ENCODE data around the gene LPCAT1. TPM values are rescaled to one million over a fixed set of nuclear protein-coding genes. Genes with fewer than 3 reads are reported as not detected.
"Not testable (repeated sequence)": the region's sequence is repeated elsewhere in the genome, so short reads cannot be mapped to it uniquely, and the experiment has no call there.

Gene LPCAT1
- total RNA-seq, 3 donors from 2014 or later = 19.4 to 39.3 (median 21.4) TPM

DNA sequence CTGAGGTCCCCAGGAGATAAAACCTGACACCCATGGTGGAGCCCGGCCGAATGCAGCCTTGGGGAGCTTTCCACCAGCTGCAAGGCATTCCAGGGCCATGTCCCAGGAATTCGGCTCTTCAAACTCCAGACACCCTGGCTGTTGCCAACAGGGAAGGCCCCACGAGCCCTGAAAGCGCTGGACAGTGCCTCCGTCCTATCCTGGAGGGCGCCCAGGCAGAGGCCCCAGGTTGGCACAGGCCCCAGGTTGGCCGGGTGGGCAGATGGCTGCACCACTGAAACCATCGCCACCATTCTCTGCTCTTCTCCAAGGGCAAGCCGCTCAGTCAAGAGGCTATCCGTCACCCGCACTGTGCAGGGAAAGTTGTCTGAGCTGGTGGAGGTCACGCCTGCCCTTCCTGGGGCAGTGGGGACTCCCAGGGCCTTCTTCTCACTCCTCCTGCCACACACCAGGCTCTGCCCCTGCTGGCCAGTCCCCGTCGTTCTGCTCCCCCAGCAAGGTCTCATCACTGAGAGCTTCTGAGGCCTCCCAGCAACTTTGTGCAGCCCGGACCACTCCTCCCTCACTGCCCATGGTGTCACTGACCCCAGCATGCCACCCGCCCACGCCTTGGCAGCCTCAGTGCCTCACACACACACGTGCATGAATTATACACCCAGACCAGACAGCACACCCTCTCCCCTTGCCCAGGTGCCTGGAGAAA, 99.7 kb downstream of the LPCAT1 start:
- Histone ChIP-seq H3K4me1 (no peaks in the 10 kb centered on the region), H3K36me3 (no peaks in the 10 kb centered on the region)

DNA sequence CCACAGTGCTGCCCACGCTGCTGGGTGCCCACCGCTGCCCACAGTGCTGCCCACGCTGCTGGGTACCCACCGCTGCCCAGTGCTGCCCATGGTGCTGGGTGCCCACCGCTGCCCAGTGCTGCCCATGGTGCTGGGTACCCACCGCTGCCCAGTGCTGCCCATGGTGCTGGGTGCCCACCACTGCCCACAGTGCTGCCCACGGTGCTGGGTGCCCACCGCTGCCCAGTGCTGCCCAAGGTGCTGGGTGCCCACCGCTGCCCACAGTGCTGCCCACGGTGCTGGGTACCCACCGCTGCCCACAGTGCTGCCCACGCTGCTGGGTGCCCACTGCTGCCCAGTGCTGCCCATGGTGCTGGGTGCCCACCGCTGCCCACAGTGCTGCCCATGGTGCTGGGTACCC, 101.2 kb downstream of the LPCAT1 start:
- H3K4me1 ChIP-seq; H3K4me3 ChIP-seq; DNase-seq (ENCODE audit: low spot score in 2 of 2); intact Hi-C loops (cut with DNase I; ENCODE audit: low total_unique reads); H3K36me3 ChIP-seq; H3K27ac ChIP-seq: not testable (repeated sequence)
- peaks cover 7 to 11% of the 10 kb centered on the region in 2 donors for H3K9me3 ChIP-seq
- H3K27me3 ChIP-seq = peaks cover 0 to 11% of the 10 kb centered on the region in 2 donors

More for the DNA sequence above, 99.7 kb downstream of the LPCAT1 start:
- Histone ChIP-seq H3K27me3 (peaks cover 0 to 11% of the 10 kb centered on the region in 2 donors), H3K4me3 (no peak overlapping the region), H3K27ac (no peak overlapping the region), H3K9me3 (peaks cover 16 to 26% of the 10 kb centered on the region in 2 donors)
- intact Hi-C loops (cut with DNase I; ENCODE audit: low total_unique reads) = no loop called here
- no peak for DNase-seq (ENCODE audit: low spot score in 2 of 2)
- TF ChIP-seq, protein P1, sequence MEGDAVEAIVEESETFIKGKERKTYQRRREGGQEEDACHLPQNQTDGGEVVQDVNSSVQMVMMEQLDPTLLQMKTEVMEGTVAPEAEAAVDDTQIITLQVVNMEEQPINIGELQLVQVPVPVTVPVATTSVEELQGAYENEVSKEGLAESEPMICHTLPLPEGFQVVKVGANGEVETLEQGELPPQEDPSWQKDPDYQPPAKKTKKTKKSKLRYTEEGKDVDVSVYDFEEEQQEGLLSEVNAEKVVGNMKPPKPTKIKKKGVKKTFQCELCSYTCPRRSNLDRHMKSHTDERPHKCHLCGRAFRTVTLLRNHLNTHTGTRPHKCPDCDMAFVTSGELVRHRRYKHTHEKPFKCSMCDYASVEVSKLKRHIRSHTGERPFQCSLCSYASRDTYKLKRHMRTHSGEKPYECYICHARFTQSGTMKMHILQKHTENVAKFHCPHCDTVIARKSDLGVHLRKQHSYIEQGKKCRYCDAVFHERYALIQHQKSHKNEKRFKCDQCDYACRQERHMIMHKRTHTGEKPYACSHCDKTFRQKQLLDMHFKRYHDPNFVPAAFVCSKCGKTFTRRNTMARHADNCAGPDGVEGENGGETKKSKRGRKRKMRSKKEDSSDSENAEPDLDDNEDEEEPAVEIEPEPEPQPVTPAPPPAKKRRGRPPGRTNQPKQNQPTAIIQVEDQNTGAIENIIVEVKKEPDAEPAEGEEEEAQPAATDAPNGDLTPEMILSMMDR (IDR thresholded peaks at IDR 0.05) = no peak
- TF ChIP-seq POLR2A (IDR thresholded peaks at IDR 0.05) (no peak), POLR2AphosphoS5 (IDR thresholded peaks at IDR 0.05) (no peak)

DNA sequence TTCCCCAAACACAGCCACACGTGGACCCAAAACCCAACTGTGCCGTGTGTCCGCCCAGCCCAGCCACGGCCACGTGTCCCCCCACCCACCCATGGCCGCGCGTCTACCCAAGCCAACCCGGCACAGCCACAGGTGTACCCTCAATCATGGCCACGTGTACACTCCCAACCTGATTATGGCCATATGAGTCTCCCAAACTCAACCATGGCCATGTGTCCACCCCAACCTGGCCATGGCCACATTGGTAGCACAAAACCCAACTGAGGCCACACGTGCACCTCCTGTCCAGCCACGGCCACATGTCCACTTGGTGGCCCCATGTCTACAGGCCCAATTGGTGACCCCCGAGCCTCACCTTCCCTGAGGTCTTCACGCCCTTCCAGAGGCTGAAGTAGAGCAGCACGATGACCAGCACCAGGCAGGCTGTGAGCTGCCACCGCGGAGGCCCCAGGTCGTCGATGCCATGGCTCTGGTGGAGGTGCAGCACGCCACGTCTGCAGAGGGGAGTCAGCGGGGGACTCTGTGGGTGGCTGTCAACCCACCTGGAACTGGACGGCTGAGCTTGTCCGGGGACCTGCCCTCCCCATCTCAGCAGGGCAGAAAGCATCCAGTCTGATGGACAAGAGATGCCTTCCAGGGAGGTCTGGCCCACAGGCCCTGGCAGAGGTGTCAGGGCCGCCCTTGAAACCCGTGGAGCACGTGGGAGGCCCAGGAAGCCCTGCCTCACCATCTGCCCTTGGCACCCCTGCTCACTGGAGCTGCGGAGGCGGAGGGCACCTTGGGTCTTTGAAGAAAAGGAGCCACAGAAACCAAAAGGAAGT, 102.0 kb downstream of the LPCAT1 start:
- Histone ChIP-seq H3K27me3 (peaks cover 0 to 11% of the 10 kb centered on the region in 2 donors), H3K4me1 (no peaks in the 10 kb centered on the region), H3K9me3 (peaks cover 3% of the 10 kb centered on the region in 2 donors), H3K36me3 (no peaks in the 10 kb centered on the region), H3K4me3 (no peak overlapping the region), H3K27ac (no peak overlapping the region)
- DNase-seq (ENCODE audit: low spot score in 2 of 2) = no peak
- intact Hi-C loops (cut with DNase I; ENCODE audit: low total_unique reads) = no loop called here
- no peak for TF ChIP-seq POLR2AphosphoS5 (IDR thresholded peaks at IDR 0.05)
- TF ChIP-seq POLR2A (IDR thresholded peaks at IDR 0.05) = no peak
- TF ChIP-seq, protein P1 (IDR thresholded peaks at IDR 0.05) = no peak

DNA sequence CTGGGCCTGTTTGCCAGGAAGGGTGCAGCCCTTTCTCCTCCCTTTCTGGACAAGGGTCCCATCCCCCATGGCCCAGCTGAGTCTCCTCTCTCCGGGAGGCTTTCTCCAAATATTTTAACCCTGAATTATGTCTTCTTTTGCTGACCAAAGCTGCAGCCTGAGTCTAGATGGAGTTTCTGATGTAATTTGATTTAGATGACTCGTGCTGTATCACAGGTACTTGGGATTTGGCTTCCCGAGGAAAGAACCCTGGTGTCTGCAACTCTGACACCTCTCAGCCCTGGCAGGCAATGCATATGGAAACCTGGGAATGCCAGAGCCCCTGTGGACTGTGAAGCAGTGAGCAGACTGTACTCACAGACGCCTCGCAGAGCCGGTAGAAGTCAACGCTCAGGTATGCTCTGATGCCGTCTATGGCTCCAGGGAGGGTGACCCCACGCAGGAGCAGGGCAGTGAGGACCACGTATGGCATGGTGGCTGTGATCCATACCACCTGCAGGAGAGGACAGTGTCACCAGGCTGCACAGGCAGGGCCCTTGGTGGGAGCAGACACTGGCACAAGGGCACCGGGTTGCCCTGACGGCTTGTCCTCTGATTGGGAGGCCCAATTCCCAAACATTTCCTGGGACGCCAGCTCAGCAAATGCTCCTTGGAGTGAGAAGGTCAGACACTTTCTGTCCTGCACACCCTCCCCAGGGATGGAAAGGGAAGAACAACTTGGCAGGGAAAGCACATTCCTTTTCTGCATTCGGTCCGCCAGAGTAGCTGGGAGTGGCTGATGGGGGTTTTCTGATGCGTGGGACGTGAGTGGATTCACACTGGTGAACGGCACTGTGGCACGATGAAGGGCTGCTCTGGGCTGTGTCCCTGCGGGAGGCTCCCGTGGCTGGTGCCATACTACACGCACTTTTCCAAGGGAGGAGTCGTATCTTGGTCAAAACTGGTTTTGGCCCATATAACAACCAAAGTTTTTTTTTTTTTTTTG, 103.3 kb downstream of the LPCAT1 start:
- no peak overlapping the region for H3K27ac ChIP-seq
- DNase-seq (ENCODE audit: low spot score in 2 of 2) = no peak
- H3K4me3 ChIP-seq = no peak overlapping the region
- H3K36me3 ChIP-seq = no peaks in the 10 kb centered on the region
- H3K4me1 ChIP-seq = no peaks in the 10 kb centered on the region
- TF ChIP-seq, protein P1 (IDR thresholded peaks at IDR 0.05) = no peak
- TF ChIP-seq POLR2AphosphoS5 (IDR thresholded peaks at IDR 0.05) (no peak), POLR2A (IDR thresholded peaks at IDR 0.05) (no peak)
- no peaks in the 10 kb centered on the region for H3K9me3 ChIP-seq
- intact Hi-C loops (cut with DNase I; ENCODE audit: low total_unique reads) = no loop called here
- peaks cover 0 to 11% of the 10 kb centered on the region in 2 donors for H3K27me3 ChIP-seq

DNA sequence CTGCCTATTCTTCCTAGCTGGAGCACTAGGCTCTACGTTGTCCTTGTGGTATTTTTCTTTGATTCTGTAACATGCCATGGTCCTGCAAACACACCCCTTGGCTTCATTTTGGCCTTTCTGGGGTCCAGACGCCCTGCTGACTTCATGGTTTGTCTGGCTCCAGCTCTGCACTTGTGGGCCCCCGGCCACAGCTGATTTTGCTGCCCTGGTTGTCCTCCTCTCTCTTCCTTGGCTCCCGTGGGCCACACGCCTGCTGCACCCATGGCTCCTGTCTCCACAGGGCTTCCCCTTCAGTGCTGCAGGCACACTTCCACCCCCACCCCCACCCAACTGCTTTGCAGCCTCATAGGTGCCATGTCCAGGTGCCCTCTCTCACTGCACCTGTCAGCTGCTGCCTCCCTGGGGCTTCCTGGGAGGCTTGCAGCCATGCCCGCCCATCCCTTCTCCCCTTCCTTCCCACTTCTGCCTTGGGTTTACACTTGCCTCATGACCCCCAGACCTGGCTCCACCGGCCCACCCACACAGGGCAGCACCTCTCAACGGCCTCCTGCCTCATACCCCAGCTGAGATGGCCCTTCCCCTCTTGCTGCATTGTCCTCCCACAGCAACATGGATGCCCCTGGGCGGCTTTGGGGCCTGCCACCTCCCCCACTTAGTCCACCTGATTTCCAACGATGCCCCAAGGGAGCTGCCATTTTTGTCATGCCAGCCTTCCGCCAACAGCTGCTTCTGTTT, 104.1 kb downstream of the LPCAT1 start:
- no peak for TF ChIP-seq POLR2AphosphoS5 (IDR thresholded peaks at IDR 0.05)
- TF ChIP-seq, protein P1 (IDR thresholded peaks at IDR 0.05) = no peak
- no peak for TF ChIP-seq POLR2A (IDR thresholded peaks at IDR 0.05)
- Histone ChIP-seq H3K9me3 (no peaks in the 10 kb centered on the region), H3K4me1 (no peaks in the 10 kb centered on the region), H3K36me3 (no peaks in the 10 kb centered on the region), H3K27ac (no peak overlapping the region), H3K4me3 (no peak overlapping the region), H3K27me3 (peaks cover 0 to 16% of the 10 kb centered on the region in 2 donors)
- no peak for DNase-seq (ENCODE audit: low spot score in 2 of 2)
- intact Hi-C loops (cut with DNase I; ENCODE audit: low total_unique reads) = no loop called here

Measured in breast epithelium (tissue), 4 donors.